Dendritic cell treated with granulocyte-macrophage colony-stimulating factor and Interleukin-4, amounts not matched to agents 40 ng/mL and 50 ng/mL, for 4 days (primary cell): Measurements from ENCODE around the gene GPR107.

Experiments
- H3K27ac Mint-ChIP-seq: one replicate; pipeline ENCODE4 v1.8.0; 2022; ENCODE audit warnings: mild to moderate bottlenecking, mixed read lengths
- H3K27me3 Mint-ChIP-seq: one replicate; pipeline ENCODE4 v1.8.0; 2022; ENCODE audit warnings: mild to moderate bottlenecking, mixed read lengths
- H3K36me3 Mint-ChIP-seq: one replicate; pipeline ENCODE4 v1.8.0; 2022; ENCODE audit warnings: low read depth, mixed read lengths
- H3K4me1 Mint-ChIP-seq: one replicate; pipeline ENCODE4 v1.8.0; 2022; ENCODE audit warnings: low read depth, mixed read lengths
- H3K4me3 Mint-ChIP-seq: one replicate; pipeline ENCODE4 v1.8.0; 2022; ENCODE audit warnings: mild to moderate bottlenecking, moderate library complexity, mixed read lengths
- H3K9me3 Mint-ChIP-seq: one replicate; pipeline ENCODE4 v1.8.0; 2022; ENCODE audit warnings: mixed read lengths
- intact Hi-C: fragments of 100-400 bp; cut with micrococcal nuclease; formaldehyde crosslinking; loops from one replicate; pipeline ENCODE4 v1.15.0; 2022

Gene GPR107

GRCh38 chr9:130054325-130054786, 650 bp downstream of the GPR107 start:
- peaks cover 23% of the 10 kb centered on the region for H3K36me3 Mint-ChIP-seq
- H3K27me3 Mint-ChIP-seq, result no peaks in the 10 kb centered on the region
- H3K27ac Mint-ChIP-seq, result peak overlapping the region; percentile 91
- intact Hi-C loops, result loop anchor here (5.0 to 10.0 kb wide), 2 partner anchors 110 to 167 kb away; no protein-coding TSS in a partner anchor
- peak overlapping the region; percentile 92 for H3K4me3 Mint-ChIP-seq
- peaks cover 26% of the 10 kb centered on the region for H3K4me1 Mint-ChIP-seq
- H3K9me3 Mint-ChIP-seq, result no peaks in the 10 kb centered on the region

- H3K27ac Mint-ChIP-seq, result peak overlapping the region; percentile 91
- intact Hi-C loops, result loop anchor here (5.0 to 10.0 kb wide), 2 partner anchors 110 to 168 kb away; no protein-coding TSS in a partner anchor
- H3K36me3 Mint-ChIP-seq, result peaks cover 28% of the 10 kb centered on the region
- no peaks in the 10 kb centered on the region for H3K27me3 Mint-ChIP-seq
- peak overlapping the region; percentile 92 for H3K4me3 Mint-ChIP-seq
- peaks cover 23% of the 10 kb centered on the region for H3K4me1 Mint-ChIP-seq
- no peaks in the 10 kb centered on the region for H3K9me3 Mint-ChIP-seq
Measured at GRCh38 chr9:130054820-130055219, 1.1 kb downstream of the GPR107 start.

- peaks cover 27% of the 10 kb centered on the region for H3K4me1 Mint-ChIP-seq
- H3K4me3 Mint-ChIP-seq, result no peak overlapping the region
- peaks cover 45% of the 10 kb centered on the region for H3K36me3 Mint-ChIP-seq
- H3K27ac Mint-ChIP-seq, result no peak overlapping the region
- intact Hi-C loops, result loop anchor here (10.0 kb wide), 1 partner anchor 113 kb away; no protein-coding TSS in a partner anchor
- no peaks in the 10 kb centered on the region for H3K27me3 Mint-ChIP-seq
- no peaks in the 10 kb centered on the region for H3K9me3 Mint-ChIP-seq
Measured at GRCh38 chr9:130058154-130058553, 4.4 kb downstream of the GPR107 start.

- Mint-ChIP-seq H3K9me3 (no peaks in the 10 kb centered on the region), H3K4me1 (peaks cover 33% of the 10 kb centered on the region), H3K27ac (no peak overlapping the region), H3K36me3 (peaks cover 51% of the 10 kb centered on the region), H3K27me3 (no peaks in the 10 kb centered on the region), H3K4me3 (no peak overlapping the region)
- intact Hi-C loops, result loop anchor here (10.0 kb wide), 1 partner anchor 114 kb away; no protein-coding TSS in a partner anchor
Measured at GRCh38 chr9:130058887-130059286, 5.2 kb downstream of the GPR107 start.

GRCh38 chr9:130060296-130060695, 6.6 kb downstream of the GPR107 start:
- Mint-ChIP-seq H3K4me1 (peaks cover 33% of the 10 kb centered on the region), H3K9me3 (no peaks in the 10 kb centered on the region), H3K27ac (no peak overlapping the region), H3K27me3 (no peaks in the 10 kb centered on the region), H3K4me3 (no peak overlapping the region), H3K36me3 (peaks cover 49% of the 10 kb centered on the region)
- intact Hi-C loops, result no loop called here

GRCh38 chr9:130062750-130063149, 9.0 kb downstream of the GPR107 start:
- H3K36me3 Mint-ChIP-seq, result peaks cover 49% of the 10 kb centered on the region
- peak overlapping the region; percentile 94 for H3K27ac Mint-ChIP-seq
- peaks cover 47% of the 10 kb centered on the region for H3K4me1 Mint-ChIP-seq
- peak overlapping the region; percentile 21 for H3K4me3 Mint-ChIP-seq
- H3K27me3 Mint-ChIP-seq, result no peaks in the 10 kb centered on the region
- no peaks in the 10 kb centered on the region for H3K9me3 Mint-ChIP-seq
- intact Hi-C loops, result no loop called here

- Mint-ChIP-seq H3K4me3 (no peak overlapping the region), H3K36me3 (peaks cover 30% of the 10 kb centered on the region), H3K4me1 (peaks cover 47% of the 10 kb centered on the region), H3K9me3 (no peaks in the 10 kb centered on the region), H3K27ac (peak overlapping the region; percentile 37), H3K27me3 (no peaks in the 10 kb centered on the region)
- intact Hi-C loops, result no loop called here
Measured at GRCh38 chr9:130064621-130065020, 10.9 kb downstream of the GPR107 start.

- Mint-ChIP-seq H3K4me1 (peaks cover 38% of the 10 kb centered on the region), H3K4me3 (peak overlapping the region; percentile 9), H3K27me3 (no peaks in the 10 kb centered on the region), H3K9me3 (no peaks in the 10 kb centered on the region), H3K36me3 (peaks cover 16% of the 10 kb centered on the region), H3K27ac (peak overlapping the region; percentile 88)
- intact Hi-C loops, result no loop called here
Measured at GRCh38 chr9:130069048-130069447, 15.3 kb downstream of the GPR107 start.

GRCh38 chr9:130072515-130073235, 19.0 kb downstream of the GPR107 start:
- peaks cover 32% of the 10 kb centered on the region for H3K4me1 Mint-ChIP-seq
- H3K9me3 Mint-ChIP-seq, result no peaks in the 10 kb centered on the region
- H3K27ac Mint-ChIP-seq, result peak overlapping the region; percentile 80
- intact Hi-C loops, result no loop called here
- peaks cover 36% of the 10 kb centered on the region for H3K36me3 Mint-ChIP-seq
- H3K27me3 Mint-ChIP-seq, result no peaks in the 10 kb centered on the region
- H3K4me3 Mint-ChIP-seq, result no peak overlapping the region

- Mint-ChIP-seq H3K27me3 (no peaks in the 10 kb centered on the region), H3K9me3 (no peaks in the 10 kb centered on the region), H3K4me3 (no peak overlapping the region), H3K27ac (peak overlapping the region; percentile 80), H3K36me3 (peaks cover 43% of the 10 kb centered on the region), H3K4me1 (peaks cover 32% of the 10 kb centered on the region)
- intact Hi-C loops, result no loop called here
Measured at GRCh38 chr9:130073373-130073772, 19.7 kb downstream of the GPR107 start.

- H3K9me3 Mint-ChIP-seq, result no peaks in the 10 kb centered on the region
Measured at GRCh38 chr9:130078547-130078946, 24.8 kb downstream of the GPR107 start.

GRCh38 chr9:130084337-130084736, 30.6 kb downstream of the GPR107 start:
- H3K9me3 Mint-ChIP-seq, result no peaks in the 10 kb centered on the region
- H3K4me3 Mint-ChIP-seq, result no peak overlapping the region
- no peaks in the 10 kb centered on the region for H3K27me3 Mint-ChIP-seq
- intact Hi-C loops, result no loop called here
- H3K27ac Mint-ChIP-seq, result peak overlapping the region; percentile 17
- H3K36me3 Mint-ChIP-seq, result peaks cover 85% of the 10 kb centered on the region
- H3K4me1 Mint-ChIP-seq, result peaks cover 8% of the 10 kb centered on the region

More at GRCh38 chr9:130078547-130078946, 24.8 kb downstream of the GPR107 start:
- Mint-ChIP-seq H3K4me1 (peaks cover 18% of the 10 kb centered on the region), H3K27ac (peak overlapping the region; percentile 19), H3K27me3 (no peaks in the 10 kb centered on the region), H3K36me3 (peaks cover 76% of the 10 kb centered on the region), H3K4me3 (no peak overlapping the region)
- intact Hi-C loops, result no loop called here

GRCh38 chr9:130088051-130088450, 34.3 kb downstream of the GPR107 start:
- Mint-ChIP-seq H3K27ac (no peak overlapping the region), H3K4me3 (no peak overlapping the region), H3K9me3 (no peaks in the 10 kb centered on the region), H3K4me1 (peaks cover 8% of the 10 kb centered on the region), H3K27me3 (no peaks in the 10 kb centered on the region), H3K36me3 (peaks cover 89% of the 10 kb centered on the region)
- intact Hi-C loops, result no loop called here

GRCh38 chr9:130089141-130089540, 35.4 kb downstream of the GPR107 start:
- intact Hi-C loops, result no loop called here
- peaks cover 96% of the 10 kb centered on the region for H3K36me3 Mint-ChIP-seq
- H3K4me3 Mint-ChIP-seq, result no peak overlapping the region
- no peaks in the 10 kb centered on the region for H3K27me3 Mint-ChIP-seq
- no peak overlapping the region for H3K27ac Mint-ChIP-seq
- no peaks in the 10 kb centered on the region for H3K9me3 Mint-ChIP-seq
- peaks cover 8% of the 10 kb centered on the region for H3K4me1 Mint-ChIP-seq
